K562 treated with DMSO at 1 percent for 48 hours (cell line): ENCODE data around the gene ARF6. TPM values are rescaled to one million over a fixed set of nuclear protein-coding genes. Genes with fewer than 3 reads are reported as not detected.

Experiments used
- total RNA-seq: library from RNA; unstranded; fragments of 300-600 nt; gene quantifications from 2 replicates; pipeline ENCODE4 v1.2.3, GENCODE V29; 2022; ENCODE audit warnings: low replicate concordance; ENCODE audit errors: extremely low read depth

The ARF6 gene
- total RNA-seq: not detected in 2 replicates

DNA sequence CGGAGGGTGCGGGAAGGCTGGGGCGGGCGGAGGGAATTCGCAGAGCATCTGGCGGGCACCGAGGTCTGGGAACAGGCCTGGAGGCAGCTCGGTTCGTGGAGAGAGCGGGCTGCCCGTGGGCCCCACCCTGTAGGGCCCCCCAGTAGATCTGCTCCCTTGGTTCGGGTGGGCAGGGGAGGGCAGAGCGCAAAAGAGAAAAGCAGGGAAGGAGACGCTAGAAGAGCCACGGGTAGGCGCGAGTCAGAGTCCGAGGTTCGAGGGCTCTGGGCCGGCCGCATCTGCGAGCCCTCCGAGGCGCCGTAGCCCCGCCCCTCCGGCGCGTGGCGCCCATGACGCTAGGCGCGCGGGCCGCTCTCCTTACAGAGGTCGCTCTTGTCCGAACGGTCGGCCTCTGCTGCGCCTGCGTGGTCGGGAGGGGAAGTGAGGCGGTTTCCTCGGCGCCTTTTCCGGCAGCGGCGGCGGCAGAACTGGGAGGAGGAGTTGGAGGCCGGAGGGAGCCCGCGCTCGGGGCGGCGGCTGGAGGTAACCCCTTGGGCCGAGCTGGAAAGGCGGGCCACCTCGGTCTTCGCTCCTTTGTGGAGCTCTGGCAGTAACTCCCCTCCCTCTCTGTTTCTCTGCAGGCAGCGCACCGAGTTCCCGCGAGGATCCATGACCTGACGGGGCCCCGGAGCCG lies at the start of gene ARF6:
Gene ARF6 (plus strand): TSS at position 447 of the 673 bp plus-strand sequence. CDS start 655 bp downstream, outside the sequence.

DNA sequence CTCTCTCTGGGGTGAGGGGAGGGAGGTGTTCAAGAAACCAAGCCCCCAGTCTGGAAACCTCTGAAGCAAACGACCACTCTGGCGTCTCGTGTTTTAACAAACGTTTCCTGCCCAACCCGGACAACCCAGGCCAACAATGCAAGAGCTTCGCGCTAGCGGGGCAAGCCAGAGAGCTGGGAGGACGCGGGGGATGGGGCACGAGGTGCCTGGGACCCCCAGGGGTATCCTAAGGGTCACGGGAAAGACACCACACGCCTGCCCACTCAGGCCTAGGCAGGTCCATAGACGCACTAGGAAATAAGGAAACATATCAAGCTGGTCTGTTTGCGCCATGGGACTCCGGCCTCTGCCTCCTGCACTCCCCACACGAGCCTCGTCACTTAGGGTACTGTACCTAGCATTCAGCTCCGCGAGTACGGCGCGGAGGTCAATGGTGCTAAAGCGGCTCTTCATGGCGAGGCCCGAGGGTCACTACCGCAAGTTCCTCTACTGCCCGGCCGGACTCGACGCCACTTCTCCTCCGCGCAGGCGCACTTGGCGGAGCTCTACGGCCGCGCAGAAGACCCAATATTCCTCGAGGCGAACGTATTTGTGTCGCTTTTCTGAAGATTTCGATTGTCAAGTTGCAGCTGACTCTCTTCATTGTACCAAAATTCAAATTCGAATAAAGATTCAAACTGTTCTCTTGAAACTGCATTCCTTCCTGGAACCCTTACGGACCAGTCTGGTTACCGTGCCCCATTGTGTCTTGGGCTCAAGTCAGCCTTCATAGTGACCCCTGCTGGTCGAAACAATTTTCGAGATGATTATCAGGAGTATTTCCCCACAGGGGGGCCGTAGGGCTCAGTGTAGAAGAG lies 40.4 kb upstream of the ARF6 start, which contains the start of gene NEMF:
Gene NEMF (minus strand): TSS at position 488 of the 857 bp plus-strand sequence. CDS start 35 bp downstream, at position 453.

Other genes starting within 250 kb of the ARF6 start
- not detected in 2 replicates for gene POLE2, start 204.9 kb upstream of the ARF6 start, total RNA-seq
- not detected in 2 replicates for gene KLHDC1, start 200.0 kb upstream of the ARF6 start, total RNA-seq
- gene KLHDC2, start 124.9 kb upstream of the ARF6 start, total RNA-seq: not detected in 2 replicates
- not detected in 2 replicates for gene NEMF, start 40.3 kb upstream of the ARF6 start, total RNA-seq
- gene VCPKMT, start 223.5 kb downstream of the ARF6 start, total RNA-seq: not detected in 2 replicates